HL-60/S4 (cell line): ENCODE measurements around the gene MYH14.
"Not testable (repeated sequence)": the region's sequence is repeated elsewhere in the genome, so short reads cannot be mapped to it uniquely, and the experiment has no call there.

ENCODE experiments used
- in situ Hi-C: fragments of 300-500 bp; cut with MboI; formaldehyde crosslinking; loops from 2 replicates; pipeline ENCODE4 v1.14.3; 2022; ENCODE audit warnings: low sequenced_read_pairs

Gene MYH14

DNA sequence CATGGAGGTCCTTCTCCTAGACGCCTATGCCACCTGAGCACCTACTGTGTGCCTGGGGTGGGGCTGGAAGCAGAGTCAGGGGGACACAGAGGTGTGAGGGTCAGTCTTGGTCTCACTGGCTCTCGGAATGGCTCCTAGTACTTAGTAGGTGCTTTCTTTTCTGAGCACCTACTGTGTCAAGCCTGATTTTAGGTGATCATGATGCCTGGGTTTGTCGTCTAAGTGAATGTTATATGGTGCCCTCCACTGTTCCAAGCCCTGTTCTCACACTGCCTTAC lies 20.0 kb downstream of the MYH14 start:
- in situ Hi-C loops = no loop called here

DNA sequence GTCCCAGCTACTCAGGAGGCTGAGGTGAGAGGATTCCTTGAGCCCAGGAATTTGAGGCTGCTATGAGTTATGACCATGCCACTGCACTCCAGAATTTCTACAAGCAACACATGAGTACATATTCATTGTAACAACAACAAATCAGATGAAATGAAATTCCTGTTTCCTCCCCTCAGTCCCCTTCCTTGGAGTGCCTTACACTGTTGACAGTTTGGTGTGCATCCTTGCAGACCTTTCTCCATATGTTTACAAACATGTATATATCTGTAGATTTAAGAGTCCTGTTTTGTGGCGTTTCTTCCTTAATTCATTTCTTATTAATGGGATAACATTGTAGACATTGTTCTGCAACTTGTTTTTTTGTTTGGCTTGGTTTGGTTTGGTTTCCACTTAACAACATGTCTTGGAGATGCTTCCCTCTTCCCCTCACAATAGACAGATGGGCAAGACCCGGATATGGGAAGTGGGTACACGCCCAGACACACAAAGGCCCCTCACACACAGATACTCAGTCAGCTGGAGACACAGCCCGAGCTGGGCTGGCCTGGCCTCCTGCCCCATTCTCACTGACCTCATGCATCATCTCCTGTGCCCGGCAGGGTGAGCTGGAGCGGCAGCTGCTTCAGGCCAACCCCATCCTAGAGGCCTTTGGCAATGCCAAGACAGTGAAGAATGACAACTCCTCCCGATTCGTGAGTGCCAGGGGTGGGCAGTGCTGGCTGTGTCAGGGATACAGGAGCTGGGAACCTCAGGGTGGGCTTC lies 21.7 kb downstream of the MYH14 start:
- in situ Hi-C loops = no loop called here

- in situ Hi-C loops = no loop called here
Observed at GRCh38 chr19:50226536-50226935, 23.1 kb downstream of the MYH14 start.

- in situ Hi-C loops = not testable (repeated sequence)
Observed at GRCh38 chr19:50228153-50228552, 24.7 kb downstream of the MYH14 start.

GRCh38 chr19:50230379-50231351 lies 27.2 kb downstream of the MYH14 start:
- in situ Hi-C loops = no loop called here

DNA sequence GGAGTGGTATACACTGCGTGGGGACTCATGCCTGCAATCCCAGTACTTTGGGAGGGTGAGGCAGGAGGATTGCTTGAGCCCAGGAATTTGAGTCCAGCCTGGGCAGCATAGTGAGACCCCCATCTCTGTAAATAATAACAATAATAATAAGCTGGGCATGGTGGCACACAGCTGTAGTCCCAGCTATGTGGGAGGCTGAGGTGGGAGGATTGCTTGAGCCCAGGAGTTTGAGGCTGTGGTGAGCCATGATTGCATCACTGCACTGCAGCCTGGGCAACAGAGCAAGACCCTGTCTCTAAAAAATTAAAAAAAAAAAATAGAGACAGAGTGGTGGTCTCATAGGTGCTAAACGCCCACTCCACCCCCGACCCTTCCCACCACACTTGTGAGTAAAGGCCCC lies 28.0 kb downstream of the MYH14 start:
- in situ Hi-C loops = not testable (repeated sequence)

DNA sequence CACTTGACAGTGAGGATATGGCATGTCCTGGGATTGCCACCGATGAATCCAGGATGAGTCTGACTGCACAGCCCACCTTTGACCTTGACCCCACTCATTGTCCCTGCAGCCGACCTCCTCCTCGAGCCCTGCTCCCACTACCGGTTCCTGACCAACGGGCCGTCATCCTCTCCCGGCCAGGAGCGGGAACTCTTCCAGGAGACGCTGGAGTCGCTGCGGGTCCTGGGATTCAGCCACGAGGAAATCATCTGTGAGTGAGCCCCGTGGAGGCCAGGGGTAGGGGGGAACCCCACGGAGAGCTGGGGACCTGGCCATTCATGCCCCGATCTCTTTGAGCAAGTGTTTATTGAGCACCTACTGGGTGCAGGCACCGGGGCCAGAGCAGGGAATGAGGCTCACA lies 28.4 kb downstream of the MYH14 start:
- in situ Hi-C loops = no loop called here

GRCh38 chr19:50232600-50232999 lies 29.2 kb downstream of the MYH14 start:
- in situ Hi-C loops = no loop called here

GRCh38 chr19:50233308-50233910 lies 30.0 kb downstream of the MYH14 start:
- in situ Hi-C loops = no loop called here

GRCh38 chr19:50237493-50237892 lies 34.1 kb downstream of the MYH14 start:
- in situ Hi-C loops = not testable (repeated sequence)

GRCh38 chr19:50238043-50238442 lies 34.6 kb downstream of the MYH14 start:
- in situ Hi-C loops = no loop called here

- in situ Hi-C loops = no loop called here
Observed at GRCh38 chr19:50239921-50240590, 36.6 kb downstream of the MYH14 start.

DNA sequence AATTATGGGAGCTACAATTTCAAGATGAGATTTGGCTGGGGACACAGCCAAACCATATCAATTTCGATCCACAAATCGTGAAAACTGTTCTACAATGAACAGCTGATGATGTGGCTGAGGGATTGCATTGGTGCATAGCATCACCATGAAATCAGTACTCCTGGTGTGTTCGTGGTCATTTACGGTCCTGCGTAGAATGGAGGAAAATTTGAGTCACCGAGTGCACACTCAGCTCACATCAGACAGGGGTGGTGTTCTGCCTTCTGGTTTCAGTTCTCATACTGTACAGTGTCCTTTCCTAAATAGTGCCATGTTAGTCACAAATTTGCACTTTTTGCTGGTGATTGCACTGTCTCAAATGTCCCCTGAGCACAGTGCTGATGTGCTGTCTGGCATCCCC lies 39.2 kb downstream of the MYH14 start:
- in situ Hi-C loops = no loop called here

DNA sequence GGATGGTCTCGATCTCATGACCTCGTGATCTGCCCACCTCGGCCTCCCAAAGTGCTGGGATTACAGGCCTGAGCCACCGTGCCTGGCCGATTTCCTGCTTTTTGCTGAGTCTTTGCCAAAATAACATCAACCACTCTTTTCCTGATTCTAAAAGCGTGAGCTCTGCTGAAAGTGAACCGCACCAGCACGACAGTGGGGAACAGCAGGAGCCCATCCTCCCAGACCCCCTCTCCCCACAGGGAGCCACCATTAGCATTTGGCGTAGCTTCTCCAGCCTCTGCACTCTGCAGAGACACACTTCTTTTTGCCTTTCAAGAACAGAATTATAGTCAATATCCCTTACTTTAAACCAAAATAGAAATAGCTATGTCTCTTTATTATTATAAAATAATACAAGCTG lies 41.3 kb downstream of the MYH14 start:
- in situ Hi-C loops = no loop called here

DNA sequence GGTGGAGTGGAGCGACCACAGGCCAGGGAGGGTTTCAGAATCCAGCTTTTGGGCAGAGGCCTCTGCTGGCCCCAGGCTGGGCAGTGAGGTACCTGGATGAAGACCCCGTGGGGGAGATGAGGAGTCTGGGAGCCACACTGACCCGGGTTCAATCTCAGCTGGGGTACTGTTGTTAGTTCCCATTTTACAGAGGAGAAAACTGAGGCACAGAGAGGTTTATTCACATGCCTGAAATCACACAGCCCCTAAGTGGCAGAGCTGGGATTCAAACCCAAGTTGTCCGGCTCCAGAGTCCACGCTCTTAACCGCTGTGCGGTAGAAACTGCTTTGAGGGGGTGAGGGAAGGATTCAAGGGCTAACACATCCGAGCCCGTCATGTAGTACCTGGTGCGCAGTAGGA lies 45.0 kb downstream of the MYH14 start:
- in situ Hi-C loops = no loop called here

DNA sequence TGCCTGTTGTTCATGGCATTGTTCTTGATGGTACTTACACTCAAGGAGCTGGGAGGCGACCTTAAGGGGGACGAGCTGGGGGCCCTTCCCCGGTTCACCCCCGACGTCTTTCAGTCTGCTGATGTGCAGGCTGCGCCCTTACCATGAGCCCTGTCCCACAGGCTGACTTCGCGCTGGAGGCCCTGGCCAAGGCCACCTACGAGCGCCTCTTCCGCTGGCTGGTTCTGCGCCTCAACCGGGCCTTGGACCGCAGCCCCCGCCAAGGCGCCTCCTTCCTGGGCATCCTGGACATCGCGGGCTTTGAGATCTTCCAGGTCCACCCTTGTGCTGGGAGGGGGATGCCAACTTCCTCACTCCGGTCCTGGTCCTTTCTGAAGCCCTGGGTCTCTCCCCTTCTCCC lies 45.4 kb downstream of the MYH14 start:
- in situ Hi-C loops = no loop called here

- in situ Hi-C loops = no loop called here
Observed at GRCh38 chr19:50249636-50250035, 46.2 kb downstream of the MYH14 start.

- in situ Hi-C loops = no loop called here
Observed at GRCh38 chr19:50250450-50251136, 47.2 kb downstream of the MYH14 start.

DNA sequence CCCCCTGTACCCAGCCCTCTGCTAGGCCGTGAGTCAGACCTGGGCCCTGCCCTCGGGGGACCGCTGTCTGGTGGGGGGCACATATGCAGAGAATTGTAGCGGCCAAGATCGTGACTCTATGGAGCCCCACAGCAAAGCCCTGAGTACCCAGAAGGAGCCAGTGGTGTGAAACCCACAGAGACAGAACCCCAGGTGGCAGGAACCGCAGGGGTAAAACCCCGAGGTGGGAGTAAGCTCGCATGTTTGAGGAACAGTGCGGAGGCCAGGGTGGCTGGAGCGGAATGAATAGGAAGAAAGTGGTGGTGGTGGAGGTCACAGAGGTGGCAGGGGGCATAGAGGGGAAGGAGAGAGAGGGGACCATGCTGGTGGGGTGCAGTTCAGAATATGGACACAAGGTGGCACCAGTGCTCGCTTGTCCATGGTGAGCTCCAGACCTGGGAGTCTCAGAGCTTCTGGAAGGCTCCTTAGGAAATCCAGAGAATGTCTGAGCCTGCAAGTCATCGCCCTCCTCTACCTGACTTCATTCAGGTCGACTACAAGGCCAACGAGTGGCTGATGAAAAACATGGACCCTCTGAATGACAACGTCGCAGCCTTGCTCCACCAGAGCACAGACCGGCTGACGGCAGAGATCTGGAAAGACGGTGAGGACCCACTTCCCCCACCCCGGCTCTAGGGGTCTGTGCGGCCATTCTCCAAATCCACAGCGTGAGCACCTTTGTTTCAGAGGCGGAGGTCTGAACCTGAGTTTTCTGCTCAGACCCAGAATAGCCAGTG lies 48.9 kb downstream of the MYH14 start:
- in situ Hi-C loops = no loop called here

DNA sequence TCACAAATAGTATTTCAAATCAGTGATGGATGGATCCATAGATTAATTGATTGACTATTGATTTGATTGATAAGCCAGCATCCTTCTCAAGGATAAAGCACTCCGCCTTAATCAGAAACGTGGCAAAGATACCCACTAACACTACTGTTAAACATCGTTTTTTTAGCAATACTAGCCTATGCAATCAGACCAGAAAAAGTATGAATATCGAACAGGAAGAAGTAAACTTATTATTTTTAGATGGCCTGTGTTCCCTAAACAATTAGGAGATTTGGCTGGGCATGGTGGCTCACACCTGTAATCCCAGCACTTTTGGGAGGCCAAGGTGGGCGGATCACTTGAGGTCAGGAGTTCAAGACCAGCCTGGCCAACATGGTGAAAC lies 49.5 kb downstream of the MYH14 start:
- in situ Hi-C loops = no loop called here
